ENCODE measurements around the gene SCML1. TPM values are rescaled to one million over a fixed set of nuclear protein-coding genes. Genes with fewer than 3 reads are reported as not detected.

SCML1 gene
- total and polyA plus RNA-seq, 9 of the 15 experiments (the other 6 are each of a cell fraction or from before 2014, with no cell fraction given): 0.01 to 0.04 (median 0.04) TPM; not detected in 6

- TF ChIP-seq, protein P1, sequence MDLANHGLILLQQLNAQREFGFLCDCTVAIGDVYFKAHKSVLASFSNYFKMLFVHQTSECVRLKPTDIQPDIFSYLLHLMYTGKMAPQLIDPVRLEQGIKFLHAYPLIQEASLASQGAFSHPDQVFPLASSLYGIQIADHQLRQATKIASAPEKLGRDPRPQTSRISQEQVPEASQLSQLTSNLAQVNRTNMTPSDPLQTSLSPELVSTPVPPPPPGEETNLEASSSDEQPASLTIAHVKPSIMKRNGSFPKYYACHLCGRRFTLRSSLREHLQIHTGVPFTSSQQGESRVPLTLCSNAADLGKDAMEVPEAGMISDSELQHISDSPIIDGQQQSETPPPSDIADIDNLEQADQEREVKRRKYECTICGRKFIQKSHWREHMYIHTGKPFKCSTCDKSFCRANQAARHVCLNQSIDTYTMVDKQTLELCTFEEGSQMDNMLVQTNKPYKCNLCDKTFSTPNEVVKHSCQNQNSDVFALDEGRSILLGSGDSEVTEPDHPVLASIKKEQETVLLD (IDR thresholded peaks at IDR 0.05): 0 out of 2 replicates have a peak, but pooled peaks have one; percentile 49
- TF ChIP-seq PCBP1 (IDR thresholded peaks at IDR 0.05; ENCODE audit: low read depth, low read length, poor library complexity, severe bottlenecking) (peak; percentile 52), CHD2 (IDR thresholded peaks at IDR 0.05; ENCODE audit: low read depth, low read length) (no peak), DACH1 (IDR thresholded peaks at IDR 0.05; ENCODE audit: partially characterized antibody) (no peak), TCF3 (CRISPR knock-in tag; IDR thresholded peaks at IDR 0.05) (no peak), ZNF551 (CRISPR knock-in tag; IDR thresholded peaks at IDR 0.05) (no peak), ZBTB8A (IDR thresholded peaks at IDR 0.05; ENCODE audit: partially characterized antibody) (no peak), MEIS2 (IDR thresholded peaks at IDR 0.05; ENCODE audit: partially characterized antibody) (peak; percentile 66)
- TF ChIP-seq, protein P2, sequence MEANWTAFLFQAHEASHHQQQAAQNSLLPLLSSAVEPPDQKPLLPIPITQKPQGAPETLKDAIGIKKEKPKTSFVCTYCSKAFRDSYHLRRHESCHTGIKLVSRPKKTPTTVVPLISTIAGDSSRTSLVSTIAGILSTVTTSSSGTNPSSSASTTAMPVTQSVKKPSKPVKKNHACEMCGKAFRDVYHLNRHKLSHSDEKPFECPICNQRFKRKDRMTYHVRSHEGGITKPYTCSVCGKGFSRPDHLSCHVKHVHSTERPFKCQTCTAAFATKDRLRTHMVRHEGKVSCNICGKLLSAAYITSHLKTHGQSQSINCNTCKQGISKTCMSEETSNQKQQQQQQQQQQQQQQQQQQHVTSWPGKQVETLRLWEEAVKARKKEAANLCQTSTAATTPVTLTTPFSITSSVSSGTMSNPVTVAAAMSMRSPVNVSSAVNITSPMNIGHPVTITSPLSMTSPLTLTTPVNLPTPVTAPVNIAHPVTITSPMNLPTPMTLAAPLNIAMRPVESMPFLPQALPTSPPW (CRISPR knock-in tag; IDR thresholded peaks at IDR 0.05): peak; percentile 62
- TF ChIP-seq, protein P3, sequence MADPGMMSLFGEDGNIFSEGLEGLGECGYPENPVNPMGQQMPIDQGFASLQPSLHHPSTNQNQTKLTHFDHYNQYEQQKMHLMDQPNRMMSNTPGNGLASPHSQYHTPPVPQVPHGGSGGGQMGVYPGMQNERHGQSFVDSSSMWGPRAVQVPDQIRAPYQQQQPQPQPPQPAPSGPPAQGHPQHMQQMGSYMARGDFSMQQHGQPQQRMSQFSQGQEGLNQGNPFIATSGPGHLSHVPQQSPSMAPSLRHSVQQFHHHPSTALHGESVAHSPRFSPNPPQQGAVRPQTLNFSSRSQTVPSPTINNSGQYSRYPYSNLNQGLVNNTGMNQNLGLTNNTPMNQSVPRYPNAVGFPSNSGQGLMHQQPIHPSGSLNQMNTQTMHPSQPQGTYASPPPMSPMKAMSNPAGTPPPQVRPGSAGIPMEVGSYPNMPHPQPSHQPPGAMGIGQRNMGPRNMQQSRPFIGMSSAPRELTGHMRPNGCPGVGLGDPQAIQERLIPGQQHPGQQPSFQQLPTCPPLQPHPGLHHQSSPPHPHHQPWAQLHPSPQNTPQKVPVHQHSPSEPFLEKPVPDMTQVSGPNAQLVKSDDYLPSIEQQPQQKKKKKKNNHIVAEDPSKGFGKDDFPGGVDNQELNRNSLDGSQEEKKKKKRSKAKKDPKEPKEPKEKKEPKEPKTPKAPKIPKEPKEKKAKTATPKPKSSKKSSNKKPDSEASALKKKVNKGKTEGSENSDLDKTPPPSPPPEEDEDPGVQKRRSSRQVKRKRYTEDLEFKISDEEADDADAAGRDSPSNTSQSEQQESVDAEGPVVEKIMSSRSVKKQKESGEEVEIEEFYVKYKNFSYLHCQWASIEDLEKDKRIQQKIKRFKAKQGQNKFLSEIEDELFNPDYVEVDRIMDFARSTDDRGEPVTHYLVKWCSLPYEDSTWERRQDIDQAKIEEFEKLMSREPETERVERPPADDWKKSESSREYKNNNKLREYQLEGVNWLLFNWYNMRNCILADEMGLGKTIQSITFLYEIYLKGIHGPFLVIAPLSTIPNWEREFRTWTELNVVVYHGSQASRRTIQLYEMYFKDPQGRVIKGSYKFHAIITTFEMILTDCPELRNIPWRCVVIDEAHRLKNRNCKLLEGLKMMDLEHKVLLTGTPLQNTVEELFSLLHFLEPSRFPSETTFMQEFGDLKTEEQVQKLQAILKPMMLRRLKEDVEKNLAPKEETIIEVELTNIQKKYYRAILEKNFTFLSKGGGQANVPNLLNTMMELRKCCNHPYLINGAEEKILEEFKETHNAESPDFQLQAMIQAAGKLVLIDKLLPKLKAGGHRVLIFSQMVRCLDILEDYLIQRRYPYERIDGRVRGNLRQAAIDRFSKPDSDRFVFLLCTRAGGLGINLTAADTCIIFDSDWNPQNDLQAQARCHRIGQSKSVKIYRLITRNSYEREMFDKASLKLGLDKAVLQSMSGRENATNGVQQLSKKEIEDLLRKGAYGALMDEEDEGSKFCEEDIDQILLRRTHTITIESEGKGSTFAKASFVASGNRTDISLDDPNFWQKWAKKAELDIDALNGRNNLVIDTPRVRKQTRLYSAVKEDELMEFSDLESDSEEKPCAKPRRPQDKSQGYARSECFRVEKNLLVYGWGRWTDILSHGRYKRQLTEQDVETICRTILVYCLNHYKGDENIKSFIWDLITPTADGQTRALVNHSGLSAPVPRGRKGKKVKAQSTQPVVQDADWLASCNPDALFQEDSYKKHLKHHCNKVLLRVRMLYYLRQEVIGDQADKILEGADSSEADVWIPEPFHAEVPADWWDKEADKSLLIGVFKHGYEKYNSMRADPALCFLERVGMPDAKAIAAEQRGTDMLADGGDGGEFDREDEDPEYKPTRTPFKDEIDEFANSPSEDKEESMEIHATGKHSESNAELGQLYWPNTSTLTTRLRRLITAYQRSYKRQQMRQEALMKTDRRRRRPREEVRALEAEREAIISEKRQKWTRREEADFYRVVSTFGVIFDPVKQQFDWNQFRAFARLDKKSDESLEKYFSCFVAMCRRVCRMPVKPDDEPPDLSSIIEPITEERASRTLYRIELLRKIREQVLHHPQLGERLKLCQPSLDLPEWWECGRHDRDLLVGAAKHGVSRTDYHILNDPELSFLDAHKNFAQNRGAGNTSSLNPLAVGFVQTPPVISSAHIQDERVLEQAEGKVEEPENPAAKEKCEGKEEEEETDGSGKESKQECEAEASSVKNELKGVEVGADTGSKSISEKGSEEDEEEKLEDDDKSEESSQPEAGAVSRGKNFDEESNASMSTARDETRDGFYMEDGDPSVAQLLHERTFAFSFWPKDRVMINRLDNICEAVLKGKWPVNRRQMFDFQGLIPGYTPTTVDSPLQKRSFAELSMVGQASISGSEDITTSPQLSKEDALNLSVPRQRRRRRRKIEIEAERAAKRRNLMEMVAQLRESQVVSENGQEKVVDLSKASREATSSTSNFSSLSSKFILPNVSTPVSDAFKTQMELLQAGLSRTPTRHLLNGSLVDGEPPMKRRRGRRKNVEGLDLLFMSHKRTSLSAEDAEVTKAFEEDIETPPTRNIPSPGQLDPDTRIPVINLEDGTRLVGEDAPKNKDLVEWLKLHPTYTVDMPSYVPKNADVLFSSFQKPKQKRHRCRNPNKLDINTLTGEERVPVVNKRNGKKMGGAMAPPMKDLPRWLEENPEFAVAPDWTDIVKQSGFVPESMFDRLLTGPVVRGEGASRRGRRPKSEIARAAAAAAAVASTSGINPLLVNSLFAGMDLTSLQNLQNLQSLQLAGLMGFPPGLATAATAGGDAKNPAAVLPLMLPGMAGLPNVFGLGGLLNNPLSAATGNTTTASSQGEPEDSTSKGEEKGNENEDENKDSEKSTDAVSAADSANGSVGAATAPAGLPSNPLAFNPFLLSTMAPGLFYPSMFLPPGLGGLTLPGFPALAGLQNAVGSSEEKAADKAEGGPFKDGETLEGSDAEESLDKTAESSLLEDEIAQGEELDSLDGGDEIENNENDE (IDR thresholded peaks at IDR 0.05; ENCODE audit: low read depth, low read length): no peak
- TF ChIP-seq, protein P4, sequence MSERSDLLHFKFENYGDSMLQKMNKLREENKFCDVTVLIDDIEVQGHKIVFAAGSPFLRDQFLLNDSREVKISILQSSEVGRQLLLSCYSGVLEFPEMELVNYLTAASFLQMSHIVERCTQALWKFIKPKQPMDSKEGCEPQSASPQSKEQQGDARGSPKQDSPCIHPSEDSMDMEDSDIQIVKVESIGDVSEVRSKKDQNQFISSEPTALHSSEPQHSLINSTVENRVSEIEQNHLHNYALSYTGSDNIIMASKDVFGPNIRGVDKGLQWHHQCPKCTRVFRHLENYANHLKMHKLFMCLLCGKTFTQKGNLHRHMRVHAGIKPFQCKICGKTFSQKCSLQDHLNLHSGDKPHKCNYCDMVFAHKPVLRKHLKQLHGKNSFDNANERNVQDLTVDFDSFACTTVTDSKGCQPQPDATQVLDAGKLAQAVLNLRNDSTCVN (CRISPR knock-in tag; IDR thresholded peaks at IDR 0.05): no peak
Observed at GRCh38 chrX:17736856-17737709, at the start of gene SCML1 (continued).

Measured in K562 (cell line).